Activated B cell treated with CpG ODN at 0.5 μM for 24 hours (primary cell): ENCODE measurements around the gene CCDC73. TPM values are rescaled to one million over a fixed set of nuclear protein-coding genes. Genes with fewer than 3 reads are reported as not detected.

Experiments
- ATAC-seq: fragments of 200-7000 bp; cut with Tn5 transposase; one replicate; pipeline ENCODE4 v1.10.0; 2021; ENCODE audit warnings: low read depth, mild to moderate bottlenecking, moderate library complexity
- CTCF ChIA-PET: fragments of 350-600 bp; sonication (Branson Sonifier 250); formaldehyde crosslinking; loops from one replicate; lab custom pipeline; 2021; ENCODE audit warnings: antibody characterized with exemption; lab: Charles Lee
- POLR2A ChIA-PET: fragments of 350-600 bp; sonication (Branson Sonifier 250); formaldehyde crosslinking; loops from one replicate; lab custom pipeline; 2021; ENCODE audit warnings: antibody characterized with exemption; lab: Charles Lee
- DNase-seq: peaks from one replicate; pipeline ENCODE4 v3.0.0; 2022
- H3K27ac Mint-ChIP-seq: one replicate; pipeline ENCODE4 v1.8.0; 2020; ENCODE audit warnings: mixed read lengths
- H3K27me3 Mint-ChIP-seq: one replicate; pipeline ENCODE4 v1.8.0; 2021; ENCODE audit warnings: mixed read lengths
- H3K36me3 Mint-ChIP-seq: one replicate; pipeline ENCODE4 v1.8.0; 2021; ENCODE audit warnings: low read depth, mixed read lengths
- H3K4me1 Mint-ChIP-seq: one replicate; pipeline ENCODE4 v1.8.0; 2021; ENCODE audit warnings: mixed read lengths
- H3K4me3 Mint-ChIP-seq: one replicate; pipeline ENCODE4 v1.8.0; 2020; ENCODE audit warnings: mild to moderate bottlenecking, mixed read lengths
- H3K9me3 Mint-ChIP-seq: one replicate; pipeline ENCODE4 v1.8.0; 2020; ENCODE audit warnings: mixed read lengths
- CTCF ChIP-seq: fragments of 200-600 bp; IDR thresholded peaks from one replicate; pipeline ENCODE4 v1.8.0; 2022; ENCODE audit warnings: antibody characterized with exemption, mild to moderate bottlenecking
- intact Hi-C: fragments of 100-400 bp; cut with micrococcal nuclease; formaldehyde crosslinking; loops from one replicate; pipeline ENCODE4 v1.15.1; 2024
- total RNA-seq: library from RNA; stranded (reverse); gene quantifications from 2 replicates; pipeline ENCODE4 v1.2.3, GENCODE V29; 2022

Gene CCDC73
- 0.07 TPM in 1 of 2 replicates, not detected in the other for total RNA-seq

- ATAC-seq (no peak), DNase-seq (no peak)
- Mint-ChIP-seq H3K27me3 (no peaks in the 10 kb centered on the region), H3K9me3 (no peaks in the 10 kb centered on the region), H3K4me1 (peaks cover 6% of the 10 kb centered on the region), H3K27ac (no peak within 1 kb of the TSS), H3K4me3 (no peak within 1 kb of the TSS), H3K36me3 (no peaks in the 10 kb centered on the region)
- TF ChIP-seq CTCF = no peak
- CTCF ChIA-PET = interaction anchor here (0.6 to 1.1 kb wide), 3 partner anchors 8 to 361 kb away, joined by 3 read pairs; partner anchors contain the start of gene EIF3M
- intact Hi-C loops = loop anchor here (10.0 kb wide), 1 partner anchor 210 kb away; the partner anchor contains the start of gene EIF3M
- POLR2A ChIA-PET = no interaction called here
These were observed at the start of gene CCDC73 for GRCh38 chr11:32794439-32794838. Gene CCDC73 (minus strand): TSS chr11:32794662. CDS start chr11:32760243, 34,419 bp downstream.

GRCh38 chr11:32843544-32843943 is 49.1 kb upstream of the CCDC73 start:
- ATAC-seq (no peak), DNase-seq (no peak)
- Mint-ChIP-seq H3K4me3 (no peak overlapping the region), H3K36me3 (no peaks in the 10 kb centered on the region), H3K9me3 (peaks cover 3% of the 10 kb centered on the region), H3K27me3 (no peaks in the 10 kb centered on the region), H3K4me1 (no peaks in the 10 kb centered on the region), H3K27ac (no peak overlapping the region)
- intact Hi-C loops = no loop called here
- no peak for TF ChIP-seq CTCF
- POLR2A ChIA-PET = no interaction called here
- CTCF ChIA-PET = no interaction called here

- Mint-ChIP-seq H3K27ac (no peak overlapping the region), H3K9me3 (no peaks in the 10 kb centered on the region), H3K4me3 (no peak overlapping the region), H3K4me1 (no peaks in the 10 kb centered on the region), H3K27me3 (no peaks in the 10 kb centered on the region), H3K36me3 (no peaks in the 10 kb centered on the region)
- CTCF ChIA-PET = interaction anchor here (1.3 kb wide), 1 partner anchor 225 kb away, joined by 3 read pairs; no protein-coding TSS in a partner anchor
- no peak for ATAC-seq
- POLR2A ChIA-PET = no interaction called here
- no peak for TF ChIP-seq CTCF
- no peak for DNase-seq
- intact Hi-C loops = no loop called here
These were observed 46.1 kb upstream of the CCDC73 start for GRCh38 chr11:32840587-32840986.

GRCh38 chr11:32839308-32839707 is 44.8 kb upstream of the CCDC73 start:
- Mint-ChIP-seq H3K4me3 (no peak overlapping the region), H3K36me3 (no peaks in the 10 kb centered on the region), H3K27ac (no peak overlapping the region), H3K27me3 (no peaks in the 10 kb centered on the region), H3K4me1 (no peaks in the 10 kb centered on the region), H3K9me3 (no peaks in the 10 kb centered on the region)
- DNase-seq (no peak), ATAC-seq (no peak)
- POLR2A ChIA-PET = no interaction called here
- no peak for TF ChIP-seq CTCF
- intact Hi-C loops = no loop called here
- CTCF ChIA-PET = no interaction called here

- POLR2A ChIA-PET = no interaction called here
- no peaks in the 10 kb centered on the region for H3K9me3 Mint-ChIP-seq
- no peaks in the 10 kb centered on the region for H3K36me3 Mint-ChIP-seq
- no peak for TF ChIP-seq CTCF
- no peak for ATAC-seq
- no peak overlapping the region for H3K4me3 Mint-ChIP-seq
- DNase-seq = no peak
- no peaks in the 10 kb centered on the region for H3K27me3 Mint-ChIP-seq
- intact Hi-C loops = no loop called here
- no peaks in the 10 kb centered on the region for H3K4me1 Mint-ChIP-seq
- H3K27ac Mint-ChIP-seq = no peak overlapping the region
- CTCF ChIA-PET = no interaction called here
These were observed 44.2 kb upstream of the CCDC73 start for GRCh38 chr11:32838505-32839274.
